ENCODE measurements around the gene EPHA6. TPM values are rescaled to one million over a fixed set of nuclear protein-coding genes. Genes with fewer than 3 reads are reported as not detected.

EPHA6 gene
- polyA plus RNA-seq, 1 donor = 1.6 TPM

GRCh38 chr3:97089621-97090020 lies 275.2 kb downstream of the EPHA6 start:
- Histone ChIP-seq H3K36me3 (ENCODE audit: control insufficient read depth, insufficient read depth, low read length) (no peaks in the 10 kb centered on the region), H3K4me3 (ENCODE audit: low read length) (no peak overlapping the region), H3K27ac (ENCODE audit: low read length) (no peak overlapping the region), H3K9me3 (ENCODE audit: control insufficient read depth, low read depth, low read length) (no peaks in the 10 kb centered on the region), H3K27me3 (ENCODE audit: control insufficient read depth, insufficient read depth, low read length) (no peaks in the 10 kb centered on the region), H3K4me1 (ENCODE audit: control insufficient read depth, insufficient read depth, low read length) (no peaks in the 10 kb centered on the region)
- WGBS (ENCODE audit: insufficient coverage, low lambda C conversion rate) = no CpG with 5 or more reads among the region's 2 CpGs
- no peak for DNase-seq

DNA sequence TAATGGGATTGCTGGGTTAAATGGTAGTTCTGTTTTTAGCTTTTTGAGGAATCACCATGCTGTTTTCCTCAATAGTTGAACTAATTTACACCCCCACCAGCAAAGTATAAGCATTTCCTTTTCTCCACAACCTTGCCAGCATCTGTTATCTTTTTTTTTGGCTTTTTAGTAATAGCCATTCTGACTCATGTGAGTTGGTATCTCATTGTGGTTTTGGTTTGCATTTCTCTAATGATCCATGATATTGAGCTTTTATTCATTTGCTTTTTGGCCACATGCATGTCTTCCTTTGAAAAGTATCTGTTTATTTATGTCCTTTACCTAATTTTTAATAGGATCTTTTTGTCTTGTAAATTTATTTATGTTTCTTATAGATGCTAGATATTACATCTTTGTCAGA lies 288.2 kb downstream of the EPHA6 start:
- Histone ChIP-seq H3K36me3 (ENCODE audit: control insufficient read depth, insufficient read depth, low read length) (no peaks in the 10 kb centered on the region), H3K27me3 (ENCODE audit: control insufficient read depth, insufficient read depth, low read length) (no peaks in the 10 kb centered on the region), H3K27ac (ENCODE audit: low read length) (no peak overlapping the region), H3K4me3 (ENCODE audit: low read length) (no peak overlapping the region), H3K4me1 (ENCODE audit: control insufficient read depth, insufficient read depth, low read length) (no peaks in the 10 kb centered on the region), H3K9me3 (ENCODE audit: control insufficient read depth, low read depth, low read length) (no peaks in the 10 kb centered on the region)
- DNase-seq = no peak

DNA sequence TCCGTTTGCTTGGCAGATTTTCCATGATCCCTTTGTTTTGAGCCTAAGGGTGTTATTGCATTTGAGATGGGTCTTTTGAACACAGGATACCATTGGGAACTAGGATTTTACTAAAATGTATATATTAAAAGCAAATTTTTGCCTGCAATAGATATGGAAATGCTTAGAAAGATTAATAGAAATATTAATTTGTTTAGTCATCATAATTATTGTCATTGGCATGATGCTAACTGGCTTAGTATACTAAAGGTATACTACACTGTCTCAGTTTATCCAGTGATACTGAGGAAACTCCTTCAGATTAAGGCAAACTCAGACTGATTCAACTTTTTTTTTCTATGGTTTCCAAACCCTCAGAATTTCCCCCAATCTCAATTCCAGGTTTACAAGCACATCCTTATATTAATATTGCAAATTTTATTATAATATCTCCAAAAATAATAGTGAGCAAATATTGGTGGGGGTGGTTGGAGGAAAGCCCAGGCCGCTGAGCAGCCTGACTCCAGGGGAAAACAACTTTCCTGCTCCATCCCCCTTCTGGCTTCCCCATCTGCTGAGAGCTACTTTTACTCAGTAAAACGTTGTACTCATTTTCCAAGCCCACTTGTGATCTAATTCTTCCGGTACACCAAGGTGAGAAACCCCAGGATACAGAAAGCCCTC lies 291.7 kb downstream of the EPHA6 start:
- DNase-seq = no peak
- no peaks in the 10 kb centered on the region for H3K4me1 ChIP-seq (ENCODE audit: control insufficient read depth, insufficient read depth, low read length)
- WGBS (ENCODE audit: insufficient coverage, low lambda C conversion rate) = 100% methylated on average over 1 of the region's 4 CpGs
- H3K27me3 ChIP-seq (ENCODE audit: control insufficient read depth, insufficient read depth, low read length) = no peaks in the 10 kb centered on the region
- no peaks in the 10 kb centered on the region for H3K9me3 ChIP-seq (ENCODE audit: control insufficient read depth, low read depth, low read length)
- no peak overlapping the region for H3K27ac ChIP-seq (ENCODE audit: low read length)
- H3K36me3 ChIP-seq (ENCODE audit: control insufficient read depth, insufficient read depth, low read length) = no peaks in the 10 kb centered on the region
- H3K4me3 ChIP-seq (ENCODE audit: low read length) = no peak overlapping the region

GRCh38 chr3:97106652-97106989 lies 292.2 kb downstream of the EPHA6 start:
- H3K27ac ChIP-seq (ENCODE audit: low read length) = no peak overlapping the region
- no peaks in the 10 kb centered on the region for H3K27me3 ChIP-seq (ENCODE audit: control insufficient read depth, insufficient read depth, low read length)
- H3K36me3 ChIP-seq (ENCODE audit: control insufficient read depth, insufficient read depth, low read length) = no peaks in the 10 kb centered on the region
- H3K4me3 ChIP-seq (ENCODE audit: low read length) = no peak overlapping the region
- WGBS (ENCODE audit: insufficient coverage, low lambda C conversion rate) = no CpG with 5 or more reads among the region's 4 CpGs
- H3K9me3 ChIP-seq (ENCODE audit: control insufficient read depth, low read depth, low read length) = no peaks in the 10 kb centered on the region
- DNase-seq = no peak
- H3K4me1 ChIP-seq (ENCODE audit: control insufficient read depth, insufficient read depth, low read length) = no peaks in the 10 kb centered on the region

- DNase-seq = no peak
- Histone ChIP-seq H3K27ac (ENCODE audit: low read length) (no peak overlapping the region), H3K36me3 (ENCODE audit: control insufficient read depth, insufficient read depth, low read length) (no peaks in the 10 kb centered on the region), H3K4me3 (ENCODE audit: low read length) (no peak overlapping the region), H3K27me3 (ENCODE audit: control insufficient read depth, insufficient read depth, low read length) (no peaks in the 10 kb centered on the region), H3K9me3 (ENCODE audit: control insufficient read depth, low read depth, low read length) (no peaks in the 10 kb centered on the region), H3K4me1 (ENCODE audit: control insufficient read depth, insufficient read depth, low read length) (peaks cover under 1% of the 10 kb centered on the region)
- 67% methylated on average over 1 of the region's 1 CpG for WGBS (ENCODE audit: insufficient coverage, low lambda C conversion rate)
Measured at GRCh38 chr3:97108136-97108535, 293.7 kb downstream of the EPHA6 start.

- WGBS (ENCODE audit: insufficient coverage, low lambda C conversion rate) = no CpG with 5 or more reads among the region's 1 CpG
Measured at GRCh38 chr3:97111244-97111643, 296.9 kb downstream of the EPHA6 start.

DNA sequence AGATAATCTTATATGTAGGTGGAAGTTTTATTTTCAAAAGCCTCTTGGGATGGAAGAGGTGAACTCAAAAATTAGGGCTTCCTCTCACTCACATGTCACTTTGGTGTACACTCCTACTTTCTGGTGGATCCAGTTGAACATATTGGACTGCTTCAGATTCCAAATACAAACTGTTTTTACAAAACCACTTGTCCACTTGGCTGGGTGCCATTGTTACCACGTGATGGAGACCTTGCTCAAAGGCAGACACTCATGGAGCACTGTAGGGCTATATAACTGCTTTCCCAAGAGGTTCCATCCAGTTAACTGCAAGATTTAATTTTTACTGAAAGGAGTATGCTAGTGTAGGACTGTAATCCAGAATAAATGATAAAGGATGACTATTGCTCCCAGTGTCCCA lies 307.0 kb downstream of the EPHA6 start:
- Histone ChIP-seq H3K4me3 (ENCODE audit: low read length) (no peak overlapping the region), H3K36me3 (ENCODE audit: control insufficient read depth, insufficient read depth, low read length) (no peaks in the 10 kb centered on the region), H3K27me3 (ENCODE audit: control insufficient read depth, insufficient read depth, low read length) (no peaks in the 10 kb centered on the region), H3K4me1 (ENCODE audit: control insufficient read depth, insufficient read depth, low read length) (no peaks in the 10 kb centered on the region), H3K9me3 (ENCODE audit: control insufficient read depth, low read depth, low read length) (no peaks in the 10 kb centered on the region), H3K27ac (ENCODE audit: low read length) (no peak overlapping the region)
- no peak for DNase-seq
- WGBS (ENCODE audit: insufficient coverage, low lambda C conversion rate) = no CpG with 5 or more reads among the region's 1 CpG

More at GRCh38 chr3:97111244-97111643, 296.9 kb downstream of the EPHA6 start:
- Histone ChIP-seq H3K4me1 (ENCODE audit: control insufficient read depth, insufficient read depth, low read length) (peaks cover 4% of the 10 kb centered on the region), H3K27me3 (ENCODE audit: control insufficient read depth, insufficient read depth, low read length) (no peaks in the 10 kb centered on the region), H3K36me3 (ENCODE audit: control insufficient read depth, insufficient read depth, low read length) (no peaks in the 10 kb centered on the region), H3K27ac (ENCODE audit: low read length) (no peak overlapping the region), H3K4me3 (ENCODE audit: low read length) (no peak overlapping the region), H3K9me3 (ENCODE audit: control insufficient read depth, low read depth, low read length) (no peaks in the 10 kb centered on the region)
- no peak for DNase-seq

GRCh38 chr3:97125902-97126499 lies 311.6 kb downstream of the EPHA6 start:
- Histone ChIP-seq H3K27me3 (ENCODE audit: control insufficient read depth, insufficient read depth, low read length) (no peaks in the 10 kb centered on the region), H3K4me3 (ENCODE audit: low read length) (no peak overlapping the region), H3K36me3 (ENCODE audit: control insufficient read depth, insufficient read depth, low read length) (no peaks in the 10 kb centered on the region), H3K27ac (ENCODE audit: low read length) (no peak overlapping the region), H3K4me1 (ENCODE audit: control insufficient read depth, insufficient read depth, low read length) (no peaks in the 10 kb centered on the region), H3K9me3 (ENCODE audit: control insufficient read depth, low read depth, low read length) (no peaks in the 10 kb centered on the region)
- WGBS (ENCODE audit: insufficient coverage, low lambda C conversion rate) = 84% methylated on average over 2 of the region's 4 CpGs
- no peak for DNase-seq

- Histone ChIP-seq H3K4me3 (ENCODE audit: low read length) (no peak overlapping the region), H3K27ac (ENCODE audit: low read length) (no peak overlapping the region), H3K9me3 (ENCODE audit: control insufficient read depth, low read depth, low read length) (no peaks in the 10 kb centered on the region), H3K27me3 (ENCODE audit: control insufficient read depth, insufficient read depth, low read length) (no peaks in the 10 kb centered on the region), H3K4me1 (ENCODE audit: control insufficient read depth, insufficient read depth, low read length) (no peaks in the 10 kb centered on the region), H3K36me3 (ENCODE audit: control insufficient read depth, insufficient read depth, low read length) (no peaks in the 10 kb centered on the region)
- DNase-seq = no peak
- 88% methylated on average over 1 of the region's 1 CpG for WGBS (ENCODE audit: insufficient coverage, low lambda C conversion rate)
Measured at GRCh38 chr3:97131476-97131875, 317.1 kb downstream of the EPHA6 start.

- Histone ChIP-seq H3K4me3 (ENCODE audit: low read length) (no peak overlapping the region), H3K27ac (ENCODE audit: low read length) (no peak overlapping the region), H3K4me1 (ENCODE audit: control insufficient read depth, insufficient read depth, low read length) (no peaks in the 10 kb centered on the region), H3K9me3 (ENCODE audit: control insufficient read depth, low read depth, low read length) (peaks cover 9% of the 10 kb centered on the region), H3K36me3 (ENCODE audit: control insufficient read depth, insufficient read depth, low read length) (no peaks in the 10 kb centered on the region), H3K27me3 (ENCODE audit: control insufficient read depth, insufficient read depth, low read length) (no peaks in the 10 kb centered on the region)
- no peak for DNase-seq
Measured at GRCh38 chr3:97138914-97139541, 324.6 kb downstream of the EPHA6 start.

GRCh38 chr3:97148931-97149330 lies 334.5 kb downstream of the EPHA6 start:
- H3K4me1 ChIP-seq (ENCODE audit: control insufficient read depth, insufficient read depth, low read length) = no peaks in the 10 kb centered on the region
- no peaks in the 10 kb centered on the region for H3K36me3 ChIP-seq (ENCODE audit: control insufficient read depth, insufficient read depth, low read length)
- H3K27me3 ChIP-seq (ENCODE audit: control insufficient read depth, insufficient read depth, low read length) = no peaks in the 10 kb centered on the region
- H3K9me3 ChIP-seq (ENCODE audit: control insufficient read depth, low read depth, low read length) = no peaks in the 10 kb centered on the region
- DNase-seq = no peak
- H3K27ac ChIP-seq (ENCODE audit: low read length) = no peak overlapping the region
- 100% methylated on average over 1 of the region's 2 CpGs for whole genome bisulfite sequencing (ENCODE audit: insufficient coverage, low lambda C conversion rate)
- H3K4me3 ChIP-seq (ENCODE audit: low read length) = no peak overlapping the region
